C4-2B (cell line): ENCODE results near the gene CD34.

Source experiments
- H3K27ac ChIP-seq: fragments of 450-650 bp; 2 replicates; pipeline ENCODE4 v1.5.1; 2017
- ZFX ChIP-seq: fragments of 450-650 bp; IDR thresholded peaks from 2 replicates; pipeline ENCODE4 v1.6.1; 2017
- TF ChIP-seq, protein P1 (sequence below): fragments of 450-650 bp; conservative IDR thresholded peaks from 2 replicates; pipeline ENCODE4 v1.5.1; 2017; ENCODE audit warnings: mild to moderate bottlenecking

Gene CD34

DNA sequence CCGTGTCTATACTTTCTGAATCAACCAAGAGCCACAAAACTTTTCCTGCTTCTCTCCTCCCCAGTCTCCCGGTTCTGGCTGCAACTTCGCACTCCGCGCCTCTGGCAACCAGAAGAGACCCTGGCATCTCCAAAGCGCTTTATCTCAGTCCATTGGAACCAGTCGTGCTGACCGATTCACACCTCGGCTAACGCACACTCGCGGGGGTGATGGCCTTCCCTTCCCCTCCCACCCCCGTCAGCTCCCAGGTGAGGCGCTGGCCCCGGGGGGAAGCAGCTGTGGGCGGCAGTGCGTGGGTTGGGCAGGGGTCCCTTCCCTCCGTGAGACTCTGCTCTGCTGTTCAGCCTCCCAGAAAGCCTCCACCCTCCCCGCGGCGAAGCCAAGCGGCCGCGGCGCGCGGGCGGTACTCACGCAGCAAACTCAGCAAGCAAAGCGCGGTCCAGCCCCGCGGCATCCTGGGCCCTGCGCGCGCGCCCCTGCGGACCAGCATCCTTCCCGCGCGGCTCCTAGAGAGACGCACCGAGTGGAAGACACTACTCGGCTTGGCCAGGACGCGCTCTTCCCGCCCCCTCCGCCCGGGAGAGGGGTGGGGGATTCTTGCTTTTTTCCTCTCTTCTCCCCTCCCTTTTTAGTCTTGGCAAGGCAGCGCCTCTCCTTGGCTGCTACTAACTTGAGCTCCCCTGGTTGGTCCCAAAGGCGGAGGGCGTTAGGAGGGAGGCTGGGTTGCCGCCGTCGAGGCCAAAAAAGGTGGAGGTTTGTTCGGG, at the start of gene CD34:
CD34 (minus strand) TSS at position 535 of the 764 bp plus-strand sequence; CDS start at position 490, 45 bp downstream.
- no peak within 1 kb of the TSS for H3K27ac ChIP-seq
- TF ChIP-seq, protein P1, sequence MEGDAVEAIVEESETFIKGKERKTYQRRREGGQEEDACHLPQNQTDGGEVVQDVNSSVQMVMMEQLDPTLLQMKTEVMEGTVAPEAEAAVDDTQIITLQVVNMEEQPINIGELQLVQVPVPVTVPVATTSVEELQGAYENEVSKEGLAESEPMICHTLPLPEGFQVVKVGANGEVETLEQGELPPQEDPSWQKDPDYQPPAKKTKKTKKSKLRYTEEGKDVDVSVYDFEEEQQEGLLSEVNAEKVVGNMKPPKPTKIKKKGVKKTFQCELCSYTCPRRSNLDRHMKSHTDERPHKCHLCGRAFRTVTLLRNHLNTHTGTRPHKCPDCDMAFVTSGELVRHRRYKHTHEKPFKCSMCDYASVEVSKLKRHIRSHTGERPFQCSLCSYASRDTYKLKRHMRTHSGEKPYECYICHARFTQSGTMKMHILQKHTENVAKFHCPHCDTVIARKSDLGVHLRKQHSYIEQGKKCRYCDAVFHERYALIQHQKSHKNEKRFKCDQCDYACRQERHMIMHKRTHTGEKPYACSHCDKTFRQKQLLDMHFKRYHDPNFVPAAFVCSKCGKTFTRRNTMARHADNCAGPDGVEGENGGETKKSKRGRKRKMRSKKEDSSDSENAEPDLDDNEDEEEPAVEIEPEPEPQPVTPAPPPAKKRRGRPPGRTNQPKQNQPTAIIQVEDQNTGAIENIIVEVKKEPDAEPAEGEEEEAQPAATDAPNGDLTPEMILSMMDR = no peak
- no peak for TF ChIP-seq ZFX

- H3K27ac ChIP-seq = no peak overlapping the region
- TF ChIP-seq, protein P1 = no peak
- no peak for TF ChIP-seq ZFX
Measured at GRCh38 chr1:207960346-207960745, 49.4 kb upstream of the CD34 start.

GRCh38 chr1:207959910-207960309, 49.0 kb upstream of the CD34 start:
- no peak for TF ChIP-seq ZFX
- TF ChIP-seq, protein P1 = no peak
- H3K27ac ChIP-seq = no peak overlapping the region

- H3K27ac ChIP-seq = no peak overlapping the region
- no peak for TF ChIP-seq ZFX
- TF ChIP-seq, protein P1 = no peak
Measured at GRCh38 chr1:207959141-207959825, 48.4 kb upstream of the CD34 start.

GRCh38 chr1:207958376-207959139, 47.6 kb upstream of the CD34 start:
- TF ChIP-seq, protein P1 = no peak
- no peak for TF ChIP-seq ZFX
- no peak overlapping the region for H3K27ac ChIP-seq

DNA sequence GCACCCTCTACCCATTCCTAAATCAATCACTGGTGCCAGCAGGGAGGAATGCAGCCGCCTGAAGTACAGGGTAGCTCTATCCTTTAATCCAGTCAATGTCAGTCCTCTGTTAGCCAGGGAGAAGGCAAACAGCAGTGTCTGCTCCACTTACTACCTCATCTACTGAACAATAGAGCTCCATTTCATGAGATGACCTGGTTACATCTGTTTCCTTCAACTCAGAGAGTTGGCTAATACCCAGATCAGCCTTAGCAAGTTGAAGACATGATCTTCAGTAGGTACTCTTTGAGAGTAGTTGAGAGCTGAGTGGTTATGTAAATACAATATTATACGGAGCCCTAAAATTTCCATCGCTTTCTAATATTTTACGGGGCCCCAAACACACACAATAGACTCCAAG, 46.1 kb upstream of the CD34 start:
- TF ChIP-seq, protein P1 = no peak
- no peak for TF ChIP-seq ZFX
- no peak overlapping the region for H3K27ac ChIP-seq
